Measurements from ENCODE around the gene SEPTIN8.

- TF ChIP-seq CTCF (IDR thresholded peaks at IDR 0.05; ENCODE audit: insufficient read depth, low read depth, low read length) (no peak), EZH2 (IDR thresholded peaks at IDR 0.05; ENCODE audit: insufficient read depth, low read length) (no peak)
Measured at GRCh38 chr5:132822650-132823480, 45.8 kb upstream of the SEPTIN8 start.
